Liver (tissue), 9 donors: ENCODE data around the gene PSMB8. TPM values are rescaled to one million over a fixed set of nuclear protein-coding genes. Genes with fewer than 3 reads are reported as not detected.
A peak's percentile ranks its signal among the peaks of the same experiment; 100 is the strongest.

Experiments
- DNase-seq: peaks from one replicate; pipeline ENCODE4 v3.0.0-alpha.2; 2017; ENCODE audit warnings: low spot score
- H3K27ac ChIP-seq, 2 donors: one replicate each; pipeline ENCODE4 v1.7.0; 2013; ENCODE audit warnings: inconsistent platforms in 2 of 2, low read length in 2 of 2, control low read depth in 1 of 2, low read depth in 1 of 2, mild to moderate bottlenecking in 1 of 2
- H3K27me3 ChIP-seq, 4 donors: one replicate each; pipeline versions ENCODE4 v1.6.1 to v1.7.0; 2013; ENCODE audit warnings: low read length in 3 of 4, inconsistent platforms in 1 of 4, mild to moderate bottlenecking in 1 of 4, moderate library complexity in 1 of 4; ENCODE audit not compliant: control insufficient read depth in 4 of 4, insufficient read depth in 4 of 4
- H3K36me3 ChIP-seq, 4 donors: one replicate each; pipeline versions ENCODE4 v1.6.1 to v1.7.0; 2013; ENCODE audit warnings: low read length in 3 of 4, mild to moderate bottlenecking in 3 of 4, low read depth in 1 of 4, moderate library complexity in 1 of 4; ENCODE audit not compliant: control insufficient read depth in 4 of 4, insufficient read depth in 3 of 4
- H3K4me1 ChIP-seq, 4 donors: one replicate each; pipeline versions ENCODE4 v1.6.1 to v1.7.0; 2013; ENCODE audit warnings: low read length in 3 of 4, mild to moderate bottlenecking in 3 of 4, moderate library complexity in 1 of 4; ENCODE audit not compliant: control insufficient read depth in 4 of 4, insufficient read depth in 4 of 4
- H3K4me3 ChIP-seq, 3 donors: one replicate each; pipeline versions ENCODE4 v1.6.1 to v1.7.0; 2013; ENCODE audit warnings: low read length in 3 of 3, control low read depth in 1 of 3, low read depth in 1 of 3, mild to moderate bottlenecking in 1 of 3
- H3K9ac ChIP-seq, 2 donors: one replicate each; pipeline ENCODE4 v1.7.0; 2013; ENCODE audit warnings: low read length in 2 of 2, mild to moderate bottlenecking in 2 of 2, moderate library complexity in 2 of 2, control low read depth in 1 of 2, low read depth in 1 of 2
- H3K9me3 ChIP-seq, 4 donors: one replicate each; pipeline versions ENCODE4 v1.6.1 to v1.7.0; 2013; ENCODE audit warnings: low read length in 3 of 4; ENCODE audit not compliant: control insufficient read depth in 4 of 4
- FOXA1 ChIP-seq: IDR thresholded peaks from 2 replicates; pipeline ENCODE4 v1.6.1; 2016; ENCODE audit warnings: antibody characterized with exemption
- FOXA2 ChIP-seq: IDR thresholded peaks from 2 replicates; pipeline ENCODE4 v1.6.1; 2016; ENCODE audit warnings: antibody characterized with exemption
- GABPA ChIP-seq, 2 donors: IDR thresholded peaks in 1 of 2; conservative IDR thresholded peaks in 1 of 2; 2 replicates each; pipeline ENCODE4 v1.6.1; 2016; ENCODE audit warnings: antibody characterized with exemption in 2 of 2, mild to moderate bottlenecking in 1 of 2, moderate library complexity in 1 of 2
- HNF4A ChIP-seq, 2 donors: conservative IDR thresholded peaks; 2 replicates each; pipeline ENCODE4 v1.6.1; 2016; ENCODE audit warnings: antibody characterized with exemption in 2 of 2, mild to moderate bottlenecking in 2 of 2
- HNF4G ChIP-seq: IDR thresholded peaks from 2 replicates; pipeline ENCODE4 v1.6.1; 2016; ENCODE audit warnings: antibody characterized with exemption
- JUND ChIP-seq, 2 donors: IDR thresholded peaks; 2 replicates each; pipeline ENCODE4 v1.6.1; 2016; ENCODE audit warnings: antibody characterized with exemption in 2 of 2
- NR2F2 ChIP-seq: IDR thresholded peaks from 2 replicates; pipeline ENCODE4 v1.6.1; 2016; ENCODE audit warnings: antibody characterized with exemption
- RAD21 ChIP-seq, 2 donors: IDR thresholded peaks; 2 replicates each; pipeline ENCODE4 v1.6.1; 2016; ENCODE audit warnings: antibody characterized with exemption in 2 of 2, mild to moderate bottlenecking in 2 of 2
- RXRA ChIP-seq, 2 donors: IDR thresholded peaks; 2 replicates each; pipeline ENCODE4 v1.6.1; 2017 to 2018; ENCODE audit warnings: antibody characterized with exemption in 2 of 2, mild to moderate bottlenecking in 1 of 2
- SP1 ChIP-seq: IDR thresholded peaks from 2 replicates; pipeline ENCODE4 v1.6.1; 2018; ENCODE audit warnings: antibody characterized with exemption, mild to moderate bottlenecking
- TAF1 ChIP-seq: conservative IDR thresholded peaks from 2 replicates; pipeline ENCODE4 v1.6.1; 2016; ENCODE audit warnings: antibody characterized with exemption, mild to moderate bottlenecking
- YY1 ChIP-seq: IDR thresholded peaks from 2 replicates; pipeline ENCODE4 v1.6.1; 2016; ENCODE audit warnings: antibody characterized with exemption, mild to moderate bottlenecking
- WGBS: extraction: QIAGEN DNeasy Blood & Tissue Kit; methylation state at CpG from one replicate; pipeline ENCODE4 v1.1.7; 2013; 5-methylcytosine and 5-hydroxymethylcytosine counted together
- polyA plus RNA-seq, 2 donors: library from polyadenylated mRNA; stranded (reverse) in 1 of 2; unstranded in 1 of 2; fragments of 200-250 nt in 1 of 2; fragments of >200 nt in 1 of 2; fragmentation: Nextera tagmentation in 1 of 2; extraction: Ambion mirVana in 1 of 2; gene quantifications; one replicate each; pipeline versions ENCODE4 v1.2.1 to v1.2.3, GENCODE V29; 2013 to 2015
- total RNA-seq, 2 donors: library from RNA; depleted of rRNA; stranded (reverse); fragments of >200 nt; gene quantifications; one replicate each; pipeline ENCODE4 v1.2.3, GENCODE V29; 2014
- TF ChIP-seq, protein P1 (sequence below): IDR thresholded peaks from 2 replicates; pipeline ENCODE4 v1.6.1; 2016; ENCODE audit warnings: antibody characterized with exemption
- TF ChIP-seq, protein P2 (sequence below): fragments of 150-350 bp; IDR thresholded peaks from 2 replicates; pipeline ENCODE4 v1.5.1; 2017; ENCODE audit warnings: improper control_type of control experiment, low read depth, low read length; ENCODE audit not compliant: missing input control
- TF ChIP-seq, protein P3 (sequence below): IDR thresholded peaks from 2 replicates; pipeline ENCODE4 v1.6.1; 2016; ENCODE audit warnings: antibody characterized with exemption
- TF ChIP-seq, protein P4 (sequence below): IDR thresholded peaks from 2 replicates; pipeline ENCODE4 v1.6.1; 2016; ENCODE audit warnings: antibody characterized with exemption, mild to moderate bottlenecking
- donor health status: healthy.
- donor health status: healthy.
- donor health status: healthy.
- donor health status: healthy.
- donor health status: healthy.

Gene PSMB8
- total and polyA plus RNA-seq, 4 donors, result 19.9 to 75.1 (median 44.0) TPM

DNA sequence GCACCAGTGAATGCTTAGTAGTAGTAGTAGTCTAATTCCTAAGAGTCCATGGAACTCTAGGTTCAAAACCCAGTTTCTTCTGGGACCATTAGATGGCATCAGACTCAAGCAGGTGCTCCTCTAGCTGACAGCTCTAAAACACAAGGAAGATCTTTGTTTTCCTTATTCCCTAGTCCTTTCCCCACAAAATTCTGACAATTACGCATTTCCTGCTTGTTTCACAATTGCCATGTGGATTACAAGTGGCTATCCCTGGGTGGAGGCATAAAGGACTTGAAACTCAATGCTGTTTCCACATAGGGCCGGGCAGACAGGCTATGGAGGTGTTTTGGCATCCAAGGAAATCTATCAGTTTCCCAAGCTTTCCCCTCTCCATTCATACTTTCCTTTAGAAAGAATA lies 17.9 kb downstream of the PSMB8 start:
- H3K27me3 ChIP-seq, result no peaks in the 10 kb centered on the region
- peaks cover 2 to 20% (median 12%) of the 10 kb centered on the region in 4 donors for H3K36me3 ChIP-seq
- WGBS, result 51% methylated on average over 2 of the region's 2 CpGs
- no peak for TF ChIP-seq NR2F2
- TF ChIP-seq RXRA (IDR thresholded peaks at IDR 0.05), result no peak
- TF ChIP-seq HNF4A (conservative IDR thresholded peaks at IDR 0.05), result peak in 1 of 2 donors; percentile 16
- TF ChIP-seq, protein P1, sequence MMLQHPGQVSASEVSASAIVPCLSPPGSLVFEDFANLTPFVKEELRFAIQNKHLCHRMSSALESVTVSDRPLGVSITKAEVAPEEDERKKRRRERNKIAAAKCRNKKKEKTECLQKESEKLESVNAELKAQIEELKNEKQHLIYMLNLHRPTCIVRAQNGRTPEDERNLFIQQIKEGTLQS, result no peak
- no peak for TF ChIP-seq HNF4G
- TF ChIP-seq, protein P2, sequence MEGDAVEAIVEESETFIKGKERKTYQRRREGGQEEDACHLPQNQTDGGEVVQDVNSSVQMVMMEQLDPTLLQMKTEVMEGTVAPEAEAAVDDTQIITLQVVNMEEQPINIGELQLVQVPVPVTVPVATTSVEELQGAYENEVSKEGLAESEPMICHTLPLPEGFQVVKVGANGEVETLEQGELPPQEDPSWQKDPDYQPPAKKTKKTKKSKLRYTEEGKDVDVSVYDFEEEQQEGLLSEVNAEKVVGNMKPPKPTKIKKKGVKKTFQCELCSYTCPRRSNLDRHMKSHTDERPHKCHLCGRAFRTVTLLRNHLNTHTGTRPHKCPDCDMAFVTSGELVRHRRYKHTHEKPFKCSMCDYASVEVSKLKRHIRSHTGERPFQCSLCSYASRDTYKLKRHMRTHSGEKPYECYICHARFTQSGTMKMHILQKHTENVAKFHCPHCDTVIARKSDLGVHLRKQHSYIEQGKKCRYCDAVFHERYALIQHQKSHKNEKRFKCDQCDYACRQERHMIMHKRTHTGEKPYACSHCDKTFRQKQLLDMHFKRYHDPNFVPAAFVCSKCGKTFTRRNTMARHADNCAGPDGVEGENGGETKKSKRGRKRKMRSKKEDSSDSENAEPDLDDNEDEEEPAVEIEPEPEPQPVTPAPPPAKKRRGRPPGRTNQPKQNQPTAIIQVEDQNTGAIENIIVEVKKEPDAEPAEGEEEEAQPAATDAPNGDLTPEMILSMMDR, result peak; percentile 39
- no peak for TF ChIP-seq JUND (IDR thresholded peaks at IDR 0.05)
- peak; percentile 82 to 83 for TF ChIP-seq RAD21 (IDR thresholded peaks at IDR 0.05)
- H3K9ac ChIP-seq, result no peak overlapping the region
- DNase-seq, result no peak
- H3K4me1 ChIP-seq, result no peaks in the 10 kb centered on the region
- H3K4me3 ChIP-seq, result no peak overlapping the region
- H3K27ac ChIP-seq, result no peak overlapping the region
- H3K9me3 ChIP-seq, result no peaks in the 10 kb centered on the region

DNA sequence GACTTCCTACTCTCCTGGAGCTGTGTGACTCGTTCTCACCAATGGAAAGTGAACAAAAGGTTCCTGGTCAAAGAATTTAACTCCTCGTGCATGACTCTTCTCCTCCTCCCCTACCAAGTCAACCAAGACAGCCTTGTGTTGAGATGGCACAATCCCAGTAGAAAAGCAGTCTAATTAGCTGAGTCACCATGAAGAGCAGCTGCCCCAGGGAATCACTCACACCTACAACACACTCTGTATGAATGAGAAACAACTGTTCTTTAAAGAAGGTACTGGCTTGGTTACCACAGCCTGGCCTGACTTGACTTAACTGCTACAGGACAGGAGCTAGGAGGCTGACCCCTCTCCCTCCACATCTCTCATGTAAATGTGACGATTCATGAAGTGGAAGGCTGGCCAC lies 24.1 kb downstream of the PSMB8 start:
- Histone ChIP-seq H3K36me3 (no peaks in the 10 kb centered on the region), H3K9me3 (no peaks in the 10 kb centered on the region), H3K27ac (no peak overlapping the region), H3K4me3 (no peak overlapping the region), H3K4me1 (no peaks in the 10 kb centered on the region), H3K9ac (no peak overlapping the region), H3K27me3 (no peaks in the 10 kb centered on the region)
- no peak for TF ChIP-seq JUND (IDR thresholded peaks at IDR 0.05)
- TF ChIP-seq, protein P1, result no peak
- 69% methylated on average over 3 of the region's 3 CpGs for WGBS
- no peak for DNase-seq

DNA sequence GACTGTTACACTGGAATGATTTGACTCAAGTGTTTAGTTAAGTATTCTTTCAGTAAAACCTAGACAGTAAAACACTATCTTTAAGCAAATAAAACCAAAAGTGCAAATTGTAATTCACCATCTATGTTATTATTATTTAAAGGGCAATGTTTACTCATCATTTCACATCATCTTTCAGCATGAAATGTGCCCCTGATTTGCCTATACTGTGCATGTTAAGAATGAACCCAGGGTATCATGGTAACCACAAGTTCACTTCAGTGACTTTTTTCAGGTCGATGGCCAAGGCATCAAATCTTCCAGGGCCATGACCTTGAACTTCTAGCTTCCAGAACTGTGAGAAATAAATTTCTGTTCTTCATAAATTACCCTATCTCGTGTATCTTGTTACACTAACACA lies 25.0 kb downstream of the PSMB8 start:
- DNase-seq, result no peak
- 75% methylated on average over 2 of the region's 2 CpGs for WGBS
- Histone ChIP-seq H3K9me3 (no peaks in the 10 kb centered on the region), H3K36me3 (no peaks in the 10 kb centered on the region), H3K27me3 (no peaks in the 10 kb centered on the region), H3K4me3 (no peak overlapping the region), H3K27ac (no peak overlapping the region), H3K9ac (no peak overlapping the region), H3K4me1 (no peaks in the 10 kb centered on the region)
- no peak for TF ChIP-seq GABPA (IDR thresholded peaks at IDR 0.05 in 1 of 2, conservative IDR thresholded peaks at IDR 0.05 in 1 of 2)
- no peak for TF ChIP-seq YY1

DNA sequence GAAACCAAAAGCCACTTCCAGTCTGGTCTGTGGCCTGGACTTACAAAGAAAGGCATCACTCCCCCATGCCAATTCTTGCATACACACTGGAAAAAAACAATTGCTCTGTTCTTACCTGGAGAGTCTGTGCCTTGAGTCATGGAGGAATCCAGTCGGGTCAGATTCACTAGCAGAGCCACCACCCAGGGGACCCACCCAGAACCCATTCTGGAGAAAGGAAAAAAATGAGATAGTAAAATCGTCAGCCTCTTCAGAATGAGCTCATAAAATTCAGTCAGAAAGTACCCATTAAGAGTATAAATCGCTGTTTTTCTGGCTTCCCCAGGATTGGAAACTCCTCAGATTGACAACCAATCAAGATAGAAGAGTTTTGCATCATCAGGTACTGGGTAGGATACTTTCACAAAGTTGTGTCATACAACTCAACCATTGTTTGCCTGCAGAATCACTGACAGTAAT lies 27.1 kb downstream of the PSMB8 start, which contains the start of gene HLA-DOB:
Gene HLA-DOB, minus strand, starts transcription at position 257 of the 459 bp plus-strand sequence. Its CDS starts 51 bp downstream, at position 206.
- 57% methylated on average over 3 of the region's 3 CpGs for WGBS
- Histone ChIP-seq H3K27me3 (no peaks in the 10 kb centered on the region), H3K27ac (no peak within 1 kb of the TSS), H3K4me1 (no peaks in the 10 kb centered on the region), H3K4me3 (no peak within 1 kb of the TSS), H3K36me3 (no peaks in the 10 kb centered on the region), H3K9ac (no peak within 1 kb of the TSS), H3K9me3 (no peaks in the 10 kb centered on the region)
- no peak for DNase-seq
- TF ChIP-seq, protein P3, sequence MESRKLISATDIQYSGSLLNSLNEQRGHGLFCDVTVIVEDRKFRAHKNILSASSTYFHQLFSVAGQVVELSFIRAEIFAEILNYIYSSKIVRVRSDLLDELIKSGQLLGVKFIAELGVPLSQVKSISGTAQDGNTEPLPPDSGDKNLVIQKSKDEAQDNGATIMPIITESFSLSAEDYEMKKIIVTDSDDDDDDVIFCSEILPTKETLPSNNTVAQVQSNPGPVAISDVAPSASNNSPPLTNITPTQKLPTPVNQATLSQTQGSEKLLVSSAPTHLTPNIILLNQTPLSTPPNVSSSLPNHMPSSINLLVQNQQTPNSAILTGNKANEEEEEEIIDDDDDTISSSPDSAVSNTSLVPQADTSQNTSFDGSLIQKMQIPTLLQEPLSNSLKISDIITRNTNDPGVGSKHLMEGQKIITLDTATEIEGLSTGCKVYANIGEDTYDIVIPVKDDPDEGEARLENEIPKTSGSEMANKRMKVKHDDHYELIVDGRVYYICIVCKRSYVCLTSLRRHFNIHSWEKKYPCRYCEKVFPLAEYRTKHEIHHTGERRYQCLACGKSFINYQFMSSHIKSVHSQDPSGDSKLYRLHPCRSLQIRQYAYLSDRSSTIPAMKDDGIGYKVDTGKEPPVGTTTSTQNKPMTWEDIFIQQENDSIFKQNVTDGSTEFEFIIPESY, result no peak
- no peak for TF ChIP-seq RXRA (IDR thresholded peaks at IDR 0.05)
- TF ChIP-seq, protein P4, sequence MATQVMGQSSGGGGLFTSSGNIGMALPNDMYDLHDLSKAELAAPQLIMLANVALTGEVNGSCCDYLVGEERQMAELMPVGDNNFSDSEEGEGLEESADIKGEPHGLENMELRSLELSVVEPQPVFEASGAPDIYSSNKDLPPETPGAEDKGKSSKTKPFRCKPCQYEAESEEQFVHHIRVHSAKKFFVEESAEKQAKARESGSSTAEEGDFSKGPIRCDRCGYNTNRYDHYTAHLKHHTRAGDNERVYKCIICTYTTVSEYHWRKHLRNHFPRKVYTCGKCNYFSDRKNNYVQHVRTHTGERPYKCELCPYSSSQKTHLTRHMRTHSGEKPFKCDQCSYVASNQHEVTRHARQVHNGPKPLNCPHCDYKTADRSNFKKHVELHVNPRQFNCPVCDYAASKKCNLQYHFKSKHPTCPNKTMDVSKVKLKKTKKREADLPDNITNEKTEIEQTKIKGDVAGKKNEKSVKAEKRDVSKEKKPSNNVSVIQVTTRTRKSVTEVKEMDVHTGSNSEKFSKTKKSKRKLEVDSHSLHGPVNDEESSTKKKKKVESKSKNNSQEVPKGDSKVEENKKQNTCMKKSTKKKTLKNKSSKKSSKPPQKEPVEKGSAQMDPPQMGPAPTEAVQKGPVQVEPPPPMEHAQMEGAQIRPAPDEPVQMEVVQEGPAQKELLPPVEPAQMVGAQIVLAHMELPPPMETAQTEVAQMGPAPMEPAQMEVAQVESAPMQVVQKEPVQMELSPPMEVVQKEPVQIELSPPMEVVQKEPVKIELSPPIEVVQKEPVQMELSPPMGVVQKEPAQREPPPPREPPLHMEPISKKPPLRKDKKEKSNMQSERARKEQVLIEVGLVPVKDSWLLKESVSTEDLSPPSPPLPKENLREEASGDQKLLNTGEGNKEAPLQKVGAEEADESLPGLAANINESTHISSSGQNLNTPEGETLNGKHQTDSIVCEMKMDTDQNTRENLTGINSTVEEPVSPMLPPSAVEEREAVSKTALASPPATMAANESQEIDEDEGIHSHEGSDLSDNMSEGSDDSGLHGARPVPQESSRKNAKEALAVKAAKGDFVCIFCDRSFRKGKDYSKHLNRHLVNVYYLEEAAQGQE, result no peak
- no peak for TF ChIP-seq TAF1
- no peak for TF ChIP-seq JUND (IDR thresholded peaks at IDR 0.05)
- no peak for TF ChIP-seq FOXA2
- no peak for TF ChIP-seq FOXA1
- TF ChIP-seq HNF4A (conservative IDR thresholded peaks at IDR 0.05), result no peak
- TF ChIP-seq SP1, result no peak
